HCT116 (cell line): Measurements from ENCODE around the gene PUM1.
A peak's percentile ranks its signal among the peaks of the same experiment; 100 is the strongest.

ENCODE experiments used
- CTCF ChIP-seq, 3 experiments: fragments of 200-600 bp in 1 of 3; sonication (generic) in 1 of 3; IDR thresholded peaks in 2 of 3; conservative IDR thresholded peaks in 1 of 3; 2 replicates each; pipeline ENCODE4 v1.5.1; 2012 to 2017; ENCODE audit warnings: low read depth in 2 of 3, low read length in 2 of 3, antibody characterized with exemption in 1 of 3, borderline replicate concordance in 1 of 3, control low read depth in 1 of 3, mild to moderate bottlenecking in 1 of 3, mixed read lengths in 1 of 3, mixed run types in 1 of 3, moderate library complexity in 1 of 3; ENCODE audit not compliant: insufficient read depth in 1 of 3
- EZH2 ChIP-seq: fragments of 200-600 bp; sonication (generic); IDR thresholded peaks from 2 replicates; pipeline ENCODE4 v1.6.1; 2017; ENCODE audit warnings: antibody characterized with exemption, mixed run types
- EZH2phosphoT487 ChIP-seq: fragments of 200-600 bp; IDR thresholded peaks from 2 replicates; pipeline ENCODE4 v1.6.1; 2018; ENCODE audit warnings: antibody characterized with exemption, borderline replicate concordance
- POLR2AphosphoS5 ChIP-seq: IDR thresholded peaks from 2 replicates; pipeline ENCODE4 v1.6.1; 2011; ENCODE audit warnings: mild to moderate bottlenecking, low read depth, low read length, moderate library complexity
- REST ChIP-seq: IDR thresholded peaks from 2 replicates; pipeline ENCODE4 v1.6.1; 2012; ENCODE audit warnings: low read depth
- SRF ChIP-seq: IDR thresholded peaks from 2 replicates; pipeline ENCODE4 v1.6.1; 2012; ENCODE audit warnings: low read depth
- YY1 ChIP-seq: IDR thresholded peaks from 2 replicates; pipeline ENCODE4 v1.6.1; 2011; ENCODE audit warnings: low read length, low read depth, moderate library complexity, mild to moderate bottlenecking; ENCODE audit not compliant: insufficient replicate concordance; ENCODE audit errors: extremely low read depth
- ZNF274 ChIP-seq: fragments of 200-500 bp; sonication (Bioruptor generic); IDR thresholded peaks from 2 replicates; pipeline ENCODE4 v1.6.1; 2014; ENCODE audit warnings: mild to moderate bottlenecking, low read depth, low read length, inconsistent platforms

- TF ChIP-seq EZH2phosphoT487 (no peak), REST (no peak), CTCF (IDR thresholded peaks at IDR 0.05 in 2 of 3, conservative IDR thresholded peaks at IDR 0.05 in 1 of 3; ENCODE audit: borderline replicate concordance in 1 of 3, insufficient read depth in 1 of 3, low read depth in 2 of 3, low read length in 2 of 3) (peak in 2 of 3 experiments; percentile 24 to 45; a peak in 3 of 6 replicates), EZH2 (no peak), POLR2AphosphoS5 (no peak), ZNF274 (no peak), SRF (no peak), YY1 (no peak)
These were observed 88.4 kb downstream of the PUM1 start for GRCh38 chr1:30977105-30977504.
